OCI-LY1 (cell line): ENCODE results near the gene NDNF.

Source experiments
- CTCF ChIP-seq: fragments of 200-600 bp; sonication (generic), shearing (Covaris generic); IDR thresholded peaks from 2 replicates; pipeline ENCODE4 v1.5.1; 2017; ENCODE audit warnings: mild to moderate bottlenecking, antibody characterized with exemption, low read length, moderate library complexity, mixed read lengths
- EZH2 ChIP-seq: fragments of 200-600 bp; sonication (generic), shearing (Covaris generic); IDR thresholded peaks from 2 replicates; pipeline ENCODE4 v1.8.0; 2017; ENCODE audit warnings: borderline replicate concordance, mixed run types, mild to moderate bottlenecking, antibody characterized with exemption, low read length, moderate library complexity, mixed read lengths

GRCh38 chr4:121073004-121073435 lies 685 bp upstream of the NDNF start:
- TF ChIP-seq CTCF (no peak), EZH2 (no peak)
